ENCODE results near the gene PLEKHA6. TPM values are rescaled to one million over a fixed set of nuclear protein-coding genes. Genes with fewer than 3 reads are reported as not detected.
A peak's percentile ranks its signal among the peaks of the same experiment; 100 is the strongest.

Gene PLEKHA6
- total and polyA plus RNA-seq, 2 donors (not counting 1 experiment from before 2014, with no cell fraction given), result 0.31 to 0.47 TPM

DNA sequence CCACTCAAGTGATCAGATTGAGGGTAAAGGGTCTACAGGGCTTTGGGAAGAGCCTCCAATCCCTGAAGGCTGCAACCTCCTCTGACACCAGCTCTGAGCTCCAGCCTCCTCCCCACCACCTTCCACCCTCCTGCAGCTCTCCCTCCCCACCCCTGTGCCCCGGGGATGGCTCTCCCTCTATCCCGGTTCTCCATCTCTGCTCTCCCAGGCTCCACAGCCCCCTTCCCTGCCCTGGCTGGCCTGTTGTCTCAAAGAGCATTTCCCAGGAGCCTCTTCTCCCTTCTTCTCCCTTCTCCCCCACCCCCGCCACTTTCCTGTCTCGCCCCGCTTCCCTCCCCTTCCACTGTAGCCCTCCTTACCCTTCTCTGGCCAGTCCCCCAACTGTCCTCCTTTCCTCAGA is 1.1 kb downstream of the PLEKHA6 start:
- no peak overlapping the region for H3K4me3 ChIP-seq (ENCODE audit: control extremely low read depth in 1 of 5, extremely low read depth in 1 of 5, insufficient read depth in 1 of 5, low read depth in 2 of 5, low read length in 4 of 5)
- H3K4me2 ChIP-seq (replicated peaks; ENCODE audit: low read depth, low read length, poor library complexity, severe bottlenecking), result no peak overlapping the region
- no peak for ATAC-seq (ENCODE audit: low read depth)
- no peaks in the 10 kb centered on the region for H3K79me2 ChIP-seq (ENCODE audit: control insufficient read depth, insufficient read depth, low read length)
- CTCF ChIA-PET, result interaction anchor here (1.6 to 6.5 kb wide), 3 partner anchors 40 to 448 kb away, joined by 3 to 99 read pairs (median 5); no protein-coding TSS in a partner anchor
- H4K20me1 ChIP-seq (ENCODE audit: control insufficient read depth, insufficient read depth, low read length, poor library complexity, severe bottlenecking), result no peaks in the 10 kb centered on the region
- Mint-ChIP-seq H3K4me1 (peaks cover 12% of the 10 kb centered on the region), H3K4me3 (no peak overlapping the region), H3K9me3 (ENCODE audit: insufficient read depth) (no peaks in the 10 kb centered on the region), H3K27me3 (peaks cover 44% of the 10 kb centered on the region), H3K27ac (no peak overlapping the region)
- no peak overlapping the region for H3K9ac ChIP-seq (ENCODE audit: low read length)
- peaks cover 10 to 22% of the 10 kb centered on the region in 2 donors for H3K4me1 ChIP-seq (ENCODE audit: control insufficient read depth in 2 of 2, insufficient read depth in 2 of 2, low read length in 2 of 2)
- H3K36me3 ChIP-seq (replicated peaks in 1 of 2; ENCODE audit: control extremely low read depth in 1 of 2, control insufficient read depth in 1 of 2, extremely low read depth in 1 of 2, insufficient read depth in 2 of 2, low read length in 1 of 2), result no peaks in the 10 kb centered on the region
- H2AFZ ChIP-seq (ENCODE audit: insufficient read depth, low read depth, low read length, poor library complexity, severe bottlenecking), result no peak overlapping the region
- DNase-seq, result no peak
- peaks cover 0 to 46% (median 14%) of the 10 kb centered on the region in 4 experiments for H3K27me3 ChIP-seq (replicated peaks in 1 of 4; ENCODE audit: control extremely low read depth in 1 of 4, control insufficient read depth in 3 of 4, insufficient read depth in 4 of 4, low read length in 3 of 4)
- TF ChIP-seq EZH2 (IDR thresholded peaks at IDR 0.05; ENCODE audit: borderline replicate concordance, insufficient read depth, low read depth, low read length, poor library complexity, severe bottlenecking) (no peak), CTCF (IDR thresholded peaks at IDR 0.05) (no peak)
- 68% methylated on average over 5 of the region's 5 CpGs for WGBS (ENCODE audit: insufficient coverage)
- no peak overlapping the region for H3K27ac ChIP-seq (ENCODE audit: low read length in 2 of 2)
- intact Hi-C loops (cut with micrococcal nuclease), result no loop called here
- POLR2A ChIA-PET, result no interaction called here
- peaks cover 0 to 6% (median 0%) of the 10 kb centered on the region in 3 donors for H3K9me3 ChIP-seq (ENCODE audit: control extremely low read depth in 1 of 3, control insufficient read depth in 2 of 3, insufficient read depth in 1 of 3, low read length in 2 of 3)

DNA sequence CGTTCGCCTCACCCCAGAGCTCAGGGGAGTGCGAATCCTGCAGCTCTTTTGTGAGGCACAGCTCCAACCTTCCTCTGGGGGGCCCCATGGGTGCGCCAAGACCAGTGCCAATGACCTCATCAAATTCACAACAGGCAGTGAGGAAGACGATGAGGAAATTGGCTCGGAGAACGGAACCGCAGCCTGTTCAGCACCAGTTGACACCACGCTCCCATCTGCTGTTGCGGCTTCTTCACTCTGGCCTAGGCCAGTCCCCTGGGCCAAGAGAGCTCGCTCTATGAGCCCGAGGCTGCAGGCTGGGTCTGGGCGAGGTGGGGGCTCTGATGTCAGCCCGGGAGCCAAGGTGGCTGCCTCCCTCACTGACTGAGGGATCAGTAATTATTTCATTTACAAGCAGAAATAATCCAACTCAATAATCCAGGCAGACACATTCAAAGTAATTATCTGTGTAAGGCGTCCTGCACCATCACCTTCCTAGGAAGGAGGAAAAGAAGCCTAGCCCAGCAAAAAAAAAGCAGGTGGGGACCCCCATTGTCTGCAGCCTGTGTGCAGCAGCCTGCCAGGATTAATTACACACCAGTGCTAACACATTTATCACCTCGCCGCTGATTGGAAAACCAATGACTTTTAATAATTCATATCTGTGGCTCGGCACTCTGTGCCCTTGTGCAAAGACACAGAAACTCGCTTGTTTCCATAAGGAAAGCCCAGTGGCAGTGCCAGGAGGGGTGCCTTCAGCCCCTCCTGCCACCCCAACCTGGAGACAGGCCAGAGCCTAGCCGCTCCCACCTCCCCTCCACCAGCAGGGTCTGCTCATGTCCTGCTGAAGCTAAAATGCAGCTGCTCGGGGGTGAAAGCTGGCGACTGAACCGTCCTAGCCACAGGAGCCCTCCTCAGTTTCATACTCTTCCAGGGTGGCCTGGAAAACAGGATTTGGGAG is 1.9 kb downstream of the PLEKHA6 start:
- intact Hi-C loops (cut with micrococcal nuclease), result no loop called here
- H3K4me1 Mint-ChIP-seq, result peaks cover 10% of the 10 kb centered on the region
- ChIA-PET CTCF (interaction anchor here (0.5 to 2.0 kb wide), 3 partner anchors 41 to 1307 kb away, joined by 3 to 5 read pairs (median 3); no protein-coding TSS in a partner anchor), POLR2A (no interaction called here)
- no peaks in the 10 kb centered on the region for H3K36me3 ChIP-seq (replicated peaks in 1 of 2; ENCODE audit: control extremely low read depth in 1 of 2, control insufficient read depth in 1 of 2, extremely low read depth in 1 of 2, insufficient read depth in 2 of 2, low read length in 1 of 2)
- H3K27me3 Mint-ChIP-seq, result peaks cover 43% of the 10 kb centered on the region
- TF ChIP-seq CTCF (IDR thresholded peaks at IDR 0.05) (peak; percentile 14), EZH2 (IDR thresholded peaks at IDR 0.05; ENCODE audit: borderline replicate concordance, insufficient read depth, low read depth, low read length, poor library complexity, severe bottlenecking) (no peak)
- no peak overlapping the region for H3K4me2 ChIP-seq (replicated peaks; ENCODE audit: low read depth, low read length, poor library complexity, severe bottlenecking)
- H3K4me3 Mint-ChIP-seq, result no peak overlapping the region
- H3K27ac Mint-ChIP-seq, result no peak overlapping the region
- no peak overlapping the region for H3K4me3 ChIP-seq (ENCODE audit: control extremely low read depth in 1 of 5, extremely low read depth in 1 of 5, insufficient read depth in 1 of 5, low read depth in 2 of 5, low read length in 4 of 5)
- no peak overlapping the region for H2AFZ ChIP-seq (ENCODE audit: insufficient read depth, low read depth, low read length, poor library complexity, severe bottlenecking)
- H3K27me3 ChIP-seq (replicated peaks in 1 of 4; ENCODE audit: control extremely low read depth in 1 of 4, control insufficient read depth in 3 of 4, insufficient read depth in 4 of 4, low read length in 3 of 4), result peaks cover 0 to 38% (median 12%) of the 10 kb centered on the region in 4 experiments
- no peaks in the 10 kb centered on the region for H3K79me2 ChIP-seq (ENCODE audit: control insufficient read depth, insufficient read depth, low read length)
- peak; percentile 60 for ATAC-seq (ENCODE audit: low read depth)
- H3K9me3 Mint-ChIP-seq (ENCODE audit: insufficient read depth), result no peaks in the 10 kb centered on the region
- peaks cover 6 to 14% of the 10 kb centered on the region in 2 donors for H3K4me1 ChIP-seq (ENCODE audit: control insufficient read depth in 2 of 2, insufficient read depth in 2 of 2, low read length in 2 of 2)
- H4K20me1 ChIP-seq (ENCODE audit: control insufficient read depth, insufficient read depth, low read length, poor library complexity, severe bottlenecking), result no peaks in the 10 kb centered on the region
- no peak overlapping the region for H3K9ac ChIP-seq (ENCODE audit: low read length)
- H3K9me3 ChIP-seq (ENCODE audit: control extremely low read depth in 1 of 3, control insufficient read depth in 2 of 3, insufficient read depth in 1 of 3, low read length in 2 of 3), result no peaks in the 10 kb centered on the region
- DNase-seq, result peak; percentile 59
- H3K27ac ChIP-seq (ENCODE audit: low read length in 2 of 2), result no peak overlapping the region
- 43% methylated on average over 20 of the region's 23 CpGs for WGBS (ENCODE audit: insufficient coverage)
